Heart right ventricle (tissue), 16 donors: ENCODE results near the gene CDHR1. TPM values are rescaled to one million over a fixed set of nuclear protein-coding genes. Genes with fewer than 3 reads are reported as not detected.
A peak's percentile ranks its signal among the peaks of the same experiment; 100 is the strongest.

Experiments used
- ATAC-seq, 8 donors: fragments of 200-7000 bp; cut with Tn5 transposase; one replicate each; pipeline ENCODE4 v1.9.1; 2020; ENCODE audit warnings: mild to moderate bottlenecking in 8 of 8, moderate library complexity in 8 of 8, moderate number of reproducible peaks in 1 of 8
- DNase-seq, 2 donors: peaks; one replicate each; pipeline ENCODE4 v3.0.0-alpha.2; 2020
- H3K27ac ChIP-seq, 10 donors: fragments of 200-600 bp; sonication (generic) in 2 of 10; one replicate each; pipeline versions ENCODE4 v1.5.0 to v1.8.0; 2020 to 2022; ENCODE audit warnings: mild to moderate bottlenecking in 3 of 10
- H3K27me3 ChIP-seq, 7 donors: fragments of 200-600 bp; one replicate each; pipeline ENCODE4 v1.8.0; 2021 to 2022; ENCODE audit warnings: mild to moderate bottlenecking in 2 of 7
- H3K36me3 ChIP-seq, 9 donors: fragments of 200-600 bp; sonication (generic) in 1 of 9; one replicate each; pipeline versions ENCODE4 v1.5.0 to v1.8.0; 2020 to 2022; ENCODE audit warnings: mild to moderate bottlenecking in 2 of 9
- H3K4me1 ChIP-seq, 9 donors: fragments of 200-600 bp; sonication (generic) in 1 of 9; one replicate each; pipeline versions ENCODE4 v1.5.0 to v1.8.0; 2020 to 2022; ENCODE audit warnings: mild to moderate bottlenecking in 4 of 9
- H3K4me3 ChIP-seq, 10 donors: fragments of 200-600 bp; sonication (generic) in 2 of 10; one replicate each; pipeline versions ENCODE4 v1.5.0 to v1.8.0; 2020 to 2022; ENCODE audit warnings: mild to moderate bottlenecking in 7 of 10, moderate library complexity in 2 of 10
- H3K9me3 ChIP-seq, 11 donors: fragments of 200-600 bp in 10 of 11; sonication (generic) in 2 of 11; one replicate each; pipeline versions ENCODE4 v1.5.0 to v1.8.0; 2013 to 2022; ENCODE audit warnings: mild to moderate bottlenecking in 2 of 11, control low read depth in 1 of 11, moderate library complexity in 1 of 11
- CTCF ChIP-seq, 9 donors: fragments of 200-600 bp; sonication (generic) in 2 of 9; IDR thresholded peaks; one replicate each; pipeline versions ENCODE4 v1.5.0 to v1.8.0; 2021 to 2022; ENCODE audit warnings: antibody characterized with exemption in 9 of 9, mild to moderate bottlenecking in 5 of 9, moderate library complexity in 1 of 9
- WGBS, 2 donors: extraction: QIAGEN DNeasy Blood & Tissue Kit; methylation state at CpG; one replicate each; pipeline ENCODE4 v1.1.7; 2013; ENCODE audit warnings: inconsistent platforms in 1 of 2; 5-methylcytosine and 5-hydroxymethylcytosine counted together
- intact Hi-C, 10 donors: fragments of 100-400 bp; cut with DNase I; formaldehyde crosslinking; loops; one replicate each; pipeline versions ENCODE4 v1.11.1 to v1.14.2; 2022
- polyA plus RNA-seq, 2 donors: library from polyadenylated mRNA; stranded (reverse); fragments of 200-250 nt; gene quantifications; one replicate each; pipeline ENCODE4 v1.2.3, GENCODE V29; 2013
- total RNA-seq, 10 donors: library from RNA; stranded (reverse); fragmentation: NEBNext Ultra II Directional in 3 of 10; extraction: Animal tissue kit (Norgen Biotek cat#: 25700) in 3 of 10; gene quantifications; one replicate each; pipeline versions ENCODE4 v1.2.1 to v1.2.4, GENCODE V29; 2021 to 2023
- donor health status: Arrhythmogenic right ventricular cardiomyopathy.
- donor health status: ischemic (EF 13 %, LVEDD 7.1; RV severe dilation, severe dysfunction).
- donor health status: healthy with polysubstance abuse.
- donor health status: DM: no; HTN: yes; CAD: no.
- donor health status: DM: no; HTN: no; CAD: no.
- donor health status: ischemic (EF 25% LVEDD 6.9; RV normal size, moderate dysfunction).
- donor health status: ischemic (EF 25% LVEDD 5.7; RV mildly dilated, moderate dysfunction).
- donor health status: healthy.
- donor health status: DM: yes; HTN: yes; CAD: no.
- donor health status: Ischemic cardiomyopathy.
- donor health status: ischemic (EF 35%, LVEDD 5.7; RV mildly dilated, moderate dysfunction).
- donor health status: nonischemic (EF 11% LVEDD 7.7; RV severe dilation, severe dysfunction).
- donor health status: DM: yes; HTN: yes; CAD: no.
- donor health status: PGD.
- donor health status: ischemic (EF 29% LVEDD 5.4; RV normal size, mild dysfunction).
- donor health status: nonischemic (EF 23%, LVEDD 6.1; RV moderate dilation, normal function).

The CDHR1 gene
- total and polyA plus RNA-seq, 12 donors, result 0.12 to 1.3 (median 0.39) TPM

- TF ChIP-seq CTCF (IDR thresholded peaks at IDR 0.05), result no peak
- DNase-seq (no peak), ATAC-seq (no peak)
- H3K4me3 ChIP-seq, result no peak overlapping the region
- H3K36me3 ChIP-seq, result peaks cover 0 to 82% (median 50%) of the 10 kb centered on the region in 9 donors
- no peaks in the 10 kb centered on the region for H3K4me1 ChIP-seq
- H3K27ac ChIP-seq, result no peak overlapping the region
- intact Hi-C loops, result no loop called here
- H3K9me3 ChIP-seq, result no peaks in the 10 kb centered on the region
- no peaks in the 10 kb centered on the region for H3K27me3 ChIP-seq
Observed at GRCh38 chr10:84152769-84153168, 41.6 kb upstream of the CDHR1 start.

GRCh38 chr10:84155521-84155920 lies 38.8 kb upstream of the CDHR1 start:
- Histone ChIP-seq H3K36me3 (peaks cover 0 to 55% (median 30%) of the 10 kb centered on the region in 9 donors), H3K4me1 (peaks cover 0 to 8% (median 0%) of the 10 kb centered on the region in 9 donors), H3K4me3 (no peak overlapping the region), H3K27ac (no peak overlapping the region), H3K27me3 (no peaks in the 10 kb centered on the region), H3K9me3 (no peaks in the 10 kb centered on the region)
- 95 to 98% methylated on average over 4 of the region's 4 CpGs for WGBS, 2 donors
- DNase-seq (no peak), ATAC-seq (no peak)
- no peak for TF ChIP-seq CTCF (IDR thresholded peaks at IDR 0.05)
- intact Hi-C loops, result loop anchor here in 1 of 10 donors (5.0 kb wide), 1 partner anchor 47 kb away; no protein-coding TSS in a partner anchor

GRCh38 chr10:84156009-84156408 lies 38.3 kb upstream of the CDHR1 start:
- Histone ChIP-seq H3K36me3 (peaks cover 0 to 50% (median 25%) of the 10 kb centered on the region in 9 donors), H3K27me3 (peaks cover 0 to 5% (median 1%) of the 10 kb centered on the region in 7 donors), H3K9me3 (no peaks in the 10 kb centered on the region), H3K27ac (no peak overlapping the region), H3K4me3 (no peak overlapping the region), H3K4me1 (peaks cover 0 to 8% (median 0%) of the 10 kb centered on the region in 9 donors)
- ATAC-seq (no peak), DNase-seq (no peak)
- intact Hi-C loops, result loop anchor here in 1 of 10 donors (5.0 kb wide), 1 partner anchor 46 kb away; no protein-coding TSS in a partner anchor
- no peak for TF ChIP-seq CTCF (IDR thresholded peaks at IDR 0.05)
- WGBS, 2 donors, result 88 to 91% methylated on average over 2 of the region's 2 CpGs

- peaks cover 0 to 42% (median 20%) of the 10 kb centered on the region in 9 donors for H3K36me3 ChIP-seq
- no peaks in the 10 kb centered on the region for H3K9me3 ChIP-seq
- intact Hi-C loops, result loop anchor here in 1 of 10 donors (5.0 kb wide), 1 partner anchor 46 kb away; no protein-coding TSS in a partner anchor
- no peak for DNase-seq
- peaks cover 0 to 8% (median 0%) of the 10 kb centered on the region in 9 donors for H3K4me1 ChIP-seq
- H3K4me3 ChIP-seq, result no peak overlapping the region
- H3K27me3 ChIP-seq, result peaks cover 0 to 10% (median 8%) of the 10 kb centered on the region in 7 donors
- 59 to 60% methylated on average over 10 of the region's 10 CpGs for WGBS, 2 donors
- peak in 3 of 8 donors; percentile 39 to 75 (median 53) for ATAC-seq
- TF ChIP-seq CTCF (IDR thresholded peaks at IDR 0.05), result no peak
- peak overlapping the region in 1 of 10 donors; percentile 39 for H3K27ac ChIP-seq
Observed at GRCh38 chr10:84156768-84157167, 37.6 kb upstream of the CDHR1 start.
